ACC112 (cell line): ENCODE results near the gene DLG2.
A peak's percentile ranks its signal among the peaks of the same experiment; 100 is the strongest.

Experiments
- H2AFZ ChIP-seq: fragments of 200-600 bp; sonication (generic); one replicate; pipeline ENCODE4 v1.6.0; 2017; ENCODE audit warnings: antibody characterized with exemption, low read length; ENCODE audit not compliant: unreplicated experiment
- H3K27ac ChIP-seq: fragments of 200-600 bp; sonication (generic); 2 replicates; pipeline ENCODE4 v1.5.1; 2014; ENCODE audit warnings: low read depth, mild to moderate bottlenecking, antibody characterized with exemption, low read length, moderate library complexity
- H3K27me3 ChIP-seq: fragments of 200-600 bp; sonication (generic); 2 replicates; pipeline ENCODE4 v1.6.1; 2014; ENCODE audit warnings: mild to moderate bottlenecking, antibody characterized with exemption, low read length, moderate library complexity, mixed read lengths; ENCODE audit not compliant: insufficient read depth
- H3K36me3 ChIP-seq: fragments of 200-600 bp; sonication (generic); 2 replicates; pipeline ENCODE4 v1.6.1; 2016; ENCODE audit warnings: mild to moderate bottlenecking, antibody characterized with exemption, low read length, moderate library complexity, mixed read lengths; ENCODE audit not compliant: insufficient read depth
- H3K4me1 ChIP-seq: fragments of 200-600 bp; sonication (generic); one replicate; pipeline ENCODE4 v1.6.1; 2016; ENCODE audit warnings: low read length, mixed read lengths; ENCODE audit not compliant: insufficient read depth, unreplicated experiment, control insufficient read depth
- H3K4me3 ChIP-seq: fragments of 200-600 bp; sonication (generic); 2 replicates; pipeline ENCODE4 v1.5.1; 2014; ENCODE audit warnings: mild to moderate bottlenecking, low read depth, low read length
- H3K79me2 ChIP-seq: fragments of 200-600 bp; sonication (generic); one replicate; pipeline ENCODE4 v1.6.0; 2016; ENCODE audit warnings: low read length; ENCODE audit not compliant: control insufficient read depth, unreplicated experiment, insufficient read depth

DLG2 gene

DNA sequence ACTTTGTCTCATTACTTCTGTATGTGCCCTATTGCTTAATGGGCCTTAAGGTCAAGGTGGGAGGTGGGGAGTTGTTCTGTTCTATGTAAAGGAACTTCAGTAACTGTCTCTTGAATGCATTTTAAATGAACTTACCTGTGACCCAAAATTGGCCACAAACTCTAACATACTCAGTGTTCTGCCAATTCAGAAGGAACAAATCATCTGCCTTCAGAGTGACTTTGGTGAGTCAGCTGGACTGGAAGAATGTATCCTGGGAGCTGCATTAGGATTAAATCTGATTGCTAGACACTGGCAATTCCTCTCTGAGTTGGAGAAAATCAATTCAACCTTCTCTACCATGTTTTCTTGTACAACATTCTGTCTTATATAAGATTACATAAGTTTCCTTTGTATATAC is 1104.8 kb downstream of the DLG2 start:
- no peaks in the 10 kb centered on the region for H3K79me2 ChIP-seq
- peaks cover 4% of the 10 kb centered on the region for H3K4me1 ChIP-seq
- no peaks in the 10 kb centered on the region for H3K36me3 ChIP-seq
- no peak overlapping the region for H3K4me3 ChIP-seq
- H3K27ac ChIP-seq = no peak overlapping the region
- no peaks in the 10 kb centered on the region for H3K27me3 ChIP-seq
- H2AFZ ChIP-seq = no peak overlapping the region

GRCh38 chr11:84518631-84519183 is 1108.4 kb downstream of the DLG2 start:
- Histone ChIP-seq H3K36me3 (no peaks in the 10 kb centered on the region), H3K79me2 (no peaks in the 10 kb centered on the region), H3K27ac (no peak overlapping the region), H3K4me1 (peaks cover 4% of the 10 kb centered on the region), H2AFZ (no peak overlapping the region), H3K27me3 (no peaks in the 10 kb centered on the region), H3K4me3 (no peak overlapping the region)

DNA sequence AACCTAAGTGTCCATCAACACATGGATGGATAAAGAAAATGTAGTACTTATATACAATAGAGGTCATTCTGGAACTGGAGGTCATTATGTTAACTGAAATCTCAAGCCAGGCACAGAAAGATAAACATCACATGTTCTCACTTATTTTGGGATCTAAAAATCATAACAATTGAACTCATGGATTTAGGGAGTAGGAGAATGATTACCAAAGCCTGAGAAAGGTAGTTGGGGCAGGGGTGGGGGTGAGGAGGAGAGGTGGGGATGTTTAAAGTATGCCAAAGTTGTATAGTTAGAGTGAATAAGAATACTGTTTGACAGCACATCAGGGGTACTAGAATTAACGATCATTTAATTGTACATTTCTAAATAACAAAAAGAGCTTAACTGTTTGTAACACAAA is 1112.7 kb downstream of the DLG2 start:
- Histone ChIP-seq H3K36me3 (no peaks in the 10 kb centered on the region), H3K27ac (no peak overlapping the region), H2AFZ (no peak overlapping the region)

GRCh38 chr11:84503503-84503902 is 1123.6 kb downstream of the DLG2 start:
- Histone ChIP-seq H3K27ac (no peak overlapping the region), H3K4me1 (peaks cover 6% of the 10 kb centered on the region), H3K79me2 (no peaks in the 10 kb centered on the region), H3K4me3 (no peak overlapping the region), H3K27me3 (no peaks in the 10 kb centered on the region; the same call in 1 of the 2 replicates), H2AFZ (no peak overlapping the region), H3K36me3 (no peaks in the 10 kb centered on the region)

More for the DNA sequence above, 1112.7 kb downstream of the DLG2 start:
- H3K4me3 ChIP-seq = no peak overlapping the region
- H3K4me1 ChIP-seq = no peaks in the 10 kb centered on the region
- H3K27me3 ChIP-seq = no peaks in the 10 kb centered on the region
- no peaks in the 10 kb centered on the region for H3K79me2 ChIP-seq

DNA sequence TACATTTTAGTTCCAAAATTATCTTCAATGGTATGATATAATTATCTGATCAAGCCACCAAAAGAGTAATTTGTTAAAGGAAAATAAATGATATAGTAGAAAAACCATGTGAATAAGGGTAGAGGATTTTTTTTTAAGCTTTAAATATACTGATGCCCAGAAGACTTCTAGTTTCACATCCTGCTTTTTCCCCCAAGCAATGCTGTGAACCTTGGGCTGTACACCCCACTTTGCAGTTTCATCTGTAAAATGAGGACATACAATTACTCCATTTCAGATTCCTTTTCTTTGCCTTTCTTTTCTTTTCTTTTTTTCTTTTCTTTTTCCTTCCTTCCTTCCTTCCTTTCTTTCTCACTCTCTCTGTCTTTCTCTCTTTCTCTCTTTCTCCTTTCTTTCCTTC is 1125.4 kb downstream of the DLG2 start:
- Histone ChIP-seq H3K36me3 (no peaks in the 10 kb centered on the region), H3K27me3 (no peaks in the 10 kb centered on the region; the same call in 1 of the 2 replicates), H3K4me1 (peaks cover 19% of the 10 kb centered on the region), H3K4me3 (no peak overlapping the region), H3K27ac (no peak overlapping the region), H3K79me2 (no peaks in the 10 kb centered on the region), H2AFZ (no peak overlapping the region)

DNA sequence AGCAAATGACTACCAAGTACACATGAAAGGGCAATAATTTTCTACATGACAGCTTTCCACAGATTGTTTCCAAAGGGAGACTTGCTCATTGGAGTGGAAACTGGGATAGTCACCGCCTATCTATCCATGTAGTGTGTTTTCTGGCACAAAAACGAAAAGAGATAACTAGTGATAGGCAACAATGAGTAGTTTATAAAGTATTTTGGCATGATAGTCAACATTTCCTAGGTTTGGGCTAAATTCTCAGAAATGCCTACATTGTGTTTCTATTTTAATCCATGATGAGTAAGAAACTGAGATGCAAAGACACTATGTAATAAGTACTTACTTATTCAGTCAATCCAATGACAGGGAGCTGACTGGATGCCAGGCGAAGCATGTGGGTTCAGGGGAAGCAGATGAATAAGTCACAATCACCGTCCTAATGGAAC is 1129.1 kb downstream of the DLG2 start:
- peaks cover 19% of the 10 kb centered on the region for H3K4me1 ChIP-seq
- no peak overlapping the region for H2AFZ ChIP-seq
- H3K27ac ChIP-seq = peak overlapping the region; percentile 59
- no peaks in the 10 kb centered on the region for H3K79me2 ChIP-seq
- H3K36me3 ChIP-seq = no peaks in the 10 kb centered on the region
- H3K4me3 ChIP-seq = no peak overlapping the region; the same call in 1 of the 2 replicates
- no peaks in the 10 kb centered on the region for H3K27me3 ChIP-seq

- Histone ChIP-seq H3K27me3 (no peaks in the 10 kb centered on the region), H2AFZ (no peak overlapping the region), H3K4me1 (peaks cover 19% of the 10 kb centered on the region), H3K79me2 (no peaks in the 10 kb centered on the region), H3K4me3 (no peak overlapping the region), H3K27ac (no peak overlapping the region; the same call in 1 of the 2 replicates), H3K36me3 (no peaks in the 10 kb centered on the region)
Measured at GRCh38 chr11:84497181-84497580, 1130.0 kb downstream of the DLG2 start.

DNA sequence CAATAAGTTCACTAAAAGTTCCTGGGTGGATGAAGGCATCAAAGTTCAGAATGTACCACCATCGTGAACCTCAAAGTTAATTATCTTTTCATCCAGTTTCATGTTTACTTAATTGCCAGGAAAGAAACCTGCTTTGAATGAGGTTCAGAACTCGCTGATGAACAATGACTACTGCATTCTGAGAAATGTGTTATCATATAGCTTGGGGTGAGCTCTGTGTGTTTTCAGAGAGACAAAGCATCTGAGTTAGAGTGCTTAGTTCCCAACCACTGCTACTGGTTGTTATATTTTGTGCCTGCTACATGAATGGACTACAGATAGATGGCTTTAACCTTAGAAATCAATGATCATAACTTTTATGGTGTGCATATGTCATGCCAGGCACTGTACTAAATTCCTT is 1131.0 kb downstream of the DLG2 start:
- no peak overlapping the region for H3K4me3 ChIP-seq

GRCh38 chr11:84480131-84480530 is 1147.0 kb downstream of the DLG2 start:
- Histone ChIP-seq H2AFZ (no peak overlapping the region), H3K27me3 (no peaks in the 10 kb centered on the region), H3K36me3 (no peaks in the 10 kb centered on the region), H3K4me1 (no peaks in the 10 kb centered on the region), H3K27ac (no peak overlapping the region), H3K79me2 (no peaks in the 10 kb centered on the region), H3K4me3 (no peak overlapping the region)

More for the DNA sequence above, 1131.0 kb downstream of the DLG2 start:
- H3K27ac ChIP-seq = no peak overlapping the region
- no peaks in the 10 kb centered on the region for H3K36me3 ChIP-seq
- no peaks in the 10 kb centered on the region for H3K79me2 ChIP-seq
- peaks cover 19% of the 10 kb centered on the region for H3K4me1 ChIP-seq
- no peaks in the 10 kb centered on the region for H3K27me3 ChIP-seq
- no peak overlapping the region for H2AFZ ChIP-seq

- Histone ChIP-seq H3K4me3 (no peak overlapping the region), H3K27me3 (no peaks in the 10 kb centered on the region), H3K27ac (no peak overlapping the region), H3K79me2 (no peaks in the 10 kb centered on the region), H3K36me3 (no peaks in the 10 kb centered on the region), H3K4me1 (no peaks in the 10 kb centered on the region), H2AFZ (no peak overlapping the region)
Measured at GRCh38 chr11:84476581-84476980, 1150.6 kb downstream of the DLG2 start.

GRCh38 chr11:84471501-84471900 is 1155.6 kb downstream of the DLG2 start:
- Histone ChIP-seq H3K36me3 (no peaks in the 10 kb centered on the region), H3K4me3 (no peak overlapping the region)

More at GRCh38 chr11:84471501-84471900, 1155.6 kb downstream of the DLG2 start:
- H3K27me3 ChIP-seq = no peaks in the 10 kb centered on the region
- no peaks in the 10 kb centered on the region for H3K79me2 ChIP-seq
- no peak overlapping the region for H3K27ac ChIP-seq
- no peak overlapping the region for H2AFZ ChIP-seq
- H3K4me1 ChIP-seq = no peaks in the 10 kb centered on the region
